GM11168 (cell line): ENCODE data around the gene RASGRF2.

ENCODE experiments used
- in situ Hi-C: fragments of 300-500 bp; cut with MboI; formaldehyde crosslinking; loops from one replicate; pipeline ENCODE4 v1.12.0; 2022; ENCODE audit warnings: low sequenced_read_pairs; ENCODE audit not compliant: unreplicated experiment

The RASGRF2 gene

DNA sequence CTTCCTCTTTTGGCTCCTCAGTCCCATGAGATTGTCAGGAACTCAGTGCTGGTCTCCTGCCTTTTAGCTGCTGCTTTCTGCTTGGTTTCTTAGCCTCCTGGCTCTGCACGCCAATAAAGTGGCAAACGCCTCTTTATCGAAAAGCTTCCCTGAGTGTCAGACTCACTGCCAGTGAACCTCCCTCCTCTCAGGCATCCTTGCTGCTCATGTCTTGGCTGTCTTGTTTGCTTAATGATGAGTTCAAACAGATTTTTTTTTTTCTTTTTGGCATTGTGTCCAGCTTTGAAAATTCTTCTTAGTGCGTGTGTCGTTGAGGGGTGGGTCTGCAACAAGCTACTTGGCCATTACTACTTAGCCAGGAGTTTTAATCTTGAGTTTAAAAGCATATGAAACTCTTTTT lies 14.9 kb downstream of the RASGRF2 start:
- in situ Hi-C loops = no loop called here

DNA sequence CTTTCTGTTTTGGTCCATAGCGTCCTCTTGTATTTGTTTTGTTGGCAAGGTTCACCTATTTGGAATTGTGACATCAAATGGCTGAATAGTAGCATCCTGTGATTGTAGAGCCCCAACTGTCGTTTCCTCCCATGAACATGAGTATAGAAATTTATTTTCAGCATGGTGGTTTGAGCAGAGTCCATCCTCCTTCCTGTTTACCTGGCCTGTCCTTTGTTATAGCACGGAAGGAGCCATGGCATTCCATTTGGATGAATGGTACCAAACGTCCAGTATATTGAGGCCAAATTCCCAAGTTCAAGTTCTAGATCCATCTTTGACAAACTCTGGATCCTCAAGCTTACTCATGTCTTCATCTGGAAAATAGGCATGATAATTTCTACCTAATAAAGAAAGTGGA lies 16.8 kb downstream of the RASGRF2 start:
- in situ Hi-C loops = no loop called here

DNA sequence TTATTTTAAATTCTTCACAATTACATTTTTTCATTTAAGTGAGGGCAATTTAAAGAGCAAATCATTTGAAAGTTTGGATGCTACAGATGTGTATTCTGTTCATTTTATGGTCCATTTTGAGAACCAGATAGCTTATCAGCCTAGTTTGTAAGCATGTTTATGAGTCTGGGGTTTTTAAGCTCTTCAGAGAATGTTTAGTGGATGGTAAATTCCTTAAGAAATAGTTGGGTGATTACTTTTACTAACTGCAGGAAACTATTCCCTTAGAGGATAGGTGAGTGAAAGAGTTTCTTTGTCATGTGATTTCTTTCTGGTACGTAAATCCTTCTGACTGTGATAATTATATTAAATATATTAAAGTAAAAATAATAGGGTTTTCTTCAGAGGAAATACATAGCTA lies 17.6 kb downstream of the RASGRF2 start:
- in situ Hi-C loops = no loop called here

DNA sequence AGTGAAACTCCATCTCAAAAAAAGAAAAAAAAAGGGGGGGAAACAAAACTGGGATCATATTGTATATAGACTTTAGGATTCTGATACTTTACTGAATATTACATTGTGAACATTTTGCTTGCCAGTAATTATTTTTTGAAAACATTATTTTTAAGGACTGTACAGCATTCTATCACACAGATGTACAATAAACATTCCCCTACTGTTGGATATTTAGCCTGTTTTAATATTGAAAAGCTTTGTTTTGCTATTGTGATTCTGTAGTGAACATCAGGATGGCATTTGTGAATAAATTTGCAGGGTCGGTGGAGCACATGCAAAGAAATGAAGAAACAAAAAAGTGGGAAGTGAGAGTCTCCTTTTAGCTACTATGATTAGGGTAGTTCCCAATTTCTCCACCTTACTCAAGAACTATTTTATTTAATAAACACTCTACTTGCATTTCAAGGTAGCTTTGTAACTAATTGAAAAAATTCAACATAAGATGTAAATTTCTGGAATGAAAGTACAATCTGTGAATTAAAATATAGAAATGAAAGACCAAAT lies 18.7 kb downstream of the RASGRF2 start:
- in situ Hi-C loops = no loop called here

DNA sequence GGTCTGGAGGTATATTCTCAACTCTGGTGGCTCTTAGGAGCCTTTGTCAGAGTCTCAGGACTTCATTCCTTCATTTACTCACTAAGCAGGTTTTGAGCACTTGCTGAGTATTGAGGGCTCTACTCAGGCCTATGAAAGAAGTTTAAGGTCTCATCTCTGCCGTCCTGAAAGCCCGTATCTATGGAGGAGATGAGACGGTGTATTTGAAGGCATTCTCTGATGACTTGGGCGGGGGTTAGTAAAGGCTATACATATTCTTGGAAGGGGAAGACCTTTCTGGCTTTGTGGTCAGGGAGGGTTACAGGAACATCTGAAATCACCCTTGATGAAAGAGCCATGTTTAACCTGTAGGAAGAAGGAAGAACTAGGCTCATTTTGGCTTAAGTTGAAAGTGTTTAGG lies 21.9 kb downstream of the RASGRF2 start:
- in situ Hi-C loops = no loop called here

DNA sequence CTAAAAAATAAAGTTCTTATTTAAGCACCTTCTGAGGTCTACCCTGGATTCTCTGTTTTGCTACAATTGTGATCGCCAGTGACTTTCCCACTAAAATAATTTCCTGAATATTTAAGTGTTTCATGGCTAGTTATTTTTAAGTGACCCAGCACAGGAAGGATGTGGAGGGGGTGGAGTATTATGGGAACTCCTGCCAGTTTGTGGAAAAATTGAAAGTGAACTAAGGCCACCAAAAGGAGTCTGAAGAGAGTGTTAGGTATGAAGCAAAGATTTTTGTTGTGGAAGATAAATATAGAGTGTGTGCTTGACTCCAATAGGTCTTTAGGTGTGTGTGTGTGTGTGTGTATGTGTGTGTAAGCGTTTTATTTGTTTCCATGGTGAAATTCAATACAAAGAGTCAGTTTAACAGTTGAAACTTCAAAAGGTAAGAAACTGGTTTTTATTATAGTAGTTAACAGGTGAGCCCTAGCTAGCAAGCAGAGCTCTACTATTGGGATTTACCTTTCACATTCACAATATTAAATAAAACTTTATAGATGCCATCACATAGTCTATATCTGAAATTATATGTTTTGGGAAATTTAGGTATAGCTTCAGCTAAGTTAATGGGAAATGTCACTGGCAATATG lies 25.6 kb downstream of the RASGRF2 start:
- in situ Hi-C loops = no loop called here

DNA sequence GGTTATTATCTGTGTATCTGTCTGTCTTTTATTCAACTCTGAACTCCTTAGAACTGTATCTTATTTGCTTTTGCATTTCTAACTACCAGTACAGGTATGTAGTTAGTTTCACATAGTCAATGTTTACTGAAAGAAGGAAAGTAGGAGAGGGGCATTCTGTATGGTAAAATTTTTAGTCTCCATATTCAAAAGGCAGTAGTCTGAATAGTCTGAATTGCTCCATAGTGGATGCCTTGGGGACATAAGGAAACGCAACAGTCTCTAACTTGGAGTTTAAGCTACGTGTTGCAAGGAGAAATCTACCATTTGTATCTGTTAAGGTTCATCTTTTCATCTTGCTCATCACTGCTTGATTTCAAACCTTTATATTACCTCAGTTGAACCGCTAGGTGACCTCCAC lies 26.2 kb downstream of the RASGRF2 start:
- in situ Hi-C loops = no loop called here

DNA sequence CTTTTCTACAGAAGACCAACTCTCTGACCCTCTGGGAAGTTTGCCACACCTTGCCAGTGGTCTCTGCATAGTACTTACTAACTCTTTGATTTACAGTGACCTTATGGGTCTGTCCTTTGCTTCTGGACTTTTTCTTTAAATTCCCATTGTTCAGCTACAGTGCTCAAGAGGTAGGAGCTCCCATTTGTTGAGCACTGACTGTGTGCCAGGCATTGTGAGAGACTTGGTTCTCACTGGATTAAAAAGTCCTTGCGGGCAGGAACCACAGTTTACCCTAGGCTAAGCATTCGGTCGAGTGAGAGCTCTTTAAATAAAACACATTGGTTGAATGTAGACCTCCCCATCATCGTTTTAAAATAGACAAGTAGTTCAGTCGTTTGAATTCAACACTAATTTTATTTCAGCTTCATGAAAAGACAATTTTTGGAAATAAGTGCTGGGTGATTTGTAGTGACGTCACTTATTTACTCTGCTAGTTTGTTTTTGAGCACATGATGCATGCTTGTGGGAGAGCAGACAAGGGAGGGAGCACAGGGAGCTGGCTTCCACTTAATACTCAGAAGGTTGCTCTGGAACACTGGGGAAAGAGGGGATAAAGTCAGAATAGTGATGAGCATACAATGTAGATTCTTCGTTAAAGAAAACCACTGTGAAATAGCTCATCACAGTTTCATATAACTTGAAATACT lies 27.1 kb downstream of the RASGRF2 start:
- in situ Hi-C loops = no loop called here

DNA sequence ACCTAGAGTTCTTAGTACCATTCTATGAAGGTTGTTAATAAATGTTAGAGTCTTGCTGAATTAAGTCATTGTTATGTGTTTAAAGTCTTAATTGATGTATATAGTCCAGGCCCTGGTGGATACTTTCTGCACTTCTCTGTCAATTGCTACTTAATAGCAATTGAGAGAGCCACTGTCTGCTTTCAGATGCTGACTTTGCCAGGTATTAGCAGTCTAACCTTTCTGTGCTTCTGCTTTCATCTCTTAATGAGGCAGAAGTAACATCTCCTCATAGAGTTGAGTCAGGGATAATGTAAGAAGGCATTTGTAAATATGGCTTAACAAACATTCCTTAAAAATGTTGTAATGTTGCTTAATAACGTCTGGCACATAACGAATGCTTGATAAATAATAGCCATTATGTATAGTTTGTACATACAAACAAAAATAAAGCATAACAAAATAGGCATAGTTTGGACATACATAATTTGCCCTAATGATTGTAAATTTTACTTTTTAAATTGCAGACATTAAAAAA lies 28.3 kb downstream of the RASGRF2 start:
- in situ Hi-C loops = no loop called here

DNA sequence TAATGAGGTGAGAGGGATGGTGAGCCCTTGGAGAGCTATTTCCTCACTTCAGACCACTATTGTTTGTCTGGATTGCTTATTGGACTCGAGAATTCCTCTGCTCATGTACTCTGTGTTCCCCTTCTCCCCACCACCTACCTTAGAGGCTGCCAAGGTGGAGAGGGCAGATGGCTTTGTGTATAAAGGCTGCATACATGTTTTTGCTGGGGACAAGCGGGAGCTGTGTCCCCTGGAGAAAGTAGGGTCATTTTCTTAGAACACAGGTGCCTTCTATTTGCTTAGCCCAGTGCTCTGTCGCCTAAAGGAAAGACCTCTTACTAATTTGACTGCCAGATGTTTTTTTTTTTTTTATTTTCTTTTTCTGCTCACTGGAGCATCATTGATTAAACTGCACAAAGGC lies 29.7 kb downstream of the RASGRF2 start:
- in situ Hi-C loops = no loop called here

DNA sequence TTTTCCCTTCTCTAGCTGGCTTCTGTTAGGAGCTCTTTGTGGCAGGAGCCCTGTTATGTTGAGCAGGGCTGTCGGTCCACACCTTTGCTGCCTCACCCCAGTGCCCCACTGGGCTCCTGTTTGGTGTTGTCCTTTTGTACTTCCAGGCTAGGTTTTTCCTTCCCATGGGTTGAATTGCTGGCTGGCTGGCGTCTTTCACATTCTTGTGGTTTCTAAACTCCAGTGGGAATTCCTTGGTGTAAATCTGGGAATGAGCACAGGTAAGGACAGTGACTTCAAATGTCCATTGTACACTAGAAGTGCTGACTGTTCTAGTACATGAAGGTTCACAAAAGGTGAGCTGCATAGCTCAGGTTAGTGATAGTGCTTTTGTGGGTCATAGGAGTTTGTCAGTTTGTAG lies 30.4 kb downstream of the RASGRF2 start:
- in situ Hi-C loops = no loop called here

DNA sequence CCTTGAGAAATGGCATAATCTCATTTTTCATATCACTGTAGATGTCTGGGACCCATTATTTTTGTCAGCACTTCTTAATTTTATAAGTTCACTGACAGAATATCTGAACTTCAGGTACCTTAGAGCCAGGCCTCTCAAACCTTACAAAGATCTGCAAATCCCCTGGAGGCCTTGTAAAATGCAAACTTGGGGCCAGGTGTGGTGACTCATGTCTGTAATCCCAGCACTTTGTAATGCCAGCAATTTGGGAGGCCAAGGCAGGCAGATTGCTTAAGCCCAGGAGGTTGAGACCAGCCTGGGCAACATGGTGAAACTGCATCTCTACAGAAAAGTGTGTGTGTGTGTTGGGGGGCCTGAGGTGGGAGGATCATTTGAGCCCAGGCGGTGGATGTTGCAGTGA lies 30.8 kb downstream of the RASGRF2 start:
- in situ Hi-C loops = no loop called here

DNA sequence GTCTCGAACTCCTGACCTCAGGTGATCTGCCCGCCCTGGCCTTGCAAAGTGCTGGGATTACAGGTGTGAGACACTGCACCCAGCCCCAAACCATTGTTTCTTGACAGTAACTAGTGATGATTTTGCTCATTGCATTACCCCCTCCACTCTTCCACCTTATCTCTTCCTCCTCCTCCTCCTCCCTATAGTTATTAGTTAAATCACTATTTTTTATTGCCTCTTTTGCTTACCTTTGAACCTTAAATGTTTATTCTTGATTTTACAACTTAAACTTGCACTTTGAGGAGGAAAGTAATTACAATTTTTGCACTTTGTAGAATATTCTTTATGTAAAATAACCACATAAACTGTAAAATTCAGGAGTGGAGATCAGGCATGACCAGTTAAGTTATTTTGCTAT lies 35.7 kb downstream of the RASGRF2 start:
- in situ Hi-C loops = no loop called here

DNA sequence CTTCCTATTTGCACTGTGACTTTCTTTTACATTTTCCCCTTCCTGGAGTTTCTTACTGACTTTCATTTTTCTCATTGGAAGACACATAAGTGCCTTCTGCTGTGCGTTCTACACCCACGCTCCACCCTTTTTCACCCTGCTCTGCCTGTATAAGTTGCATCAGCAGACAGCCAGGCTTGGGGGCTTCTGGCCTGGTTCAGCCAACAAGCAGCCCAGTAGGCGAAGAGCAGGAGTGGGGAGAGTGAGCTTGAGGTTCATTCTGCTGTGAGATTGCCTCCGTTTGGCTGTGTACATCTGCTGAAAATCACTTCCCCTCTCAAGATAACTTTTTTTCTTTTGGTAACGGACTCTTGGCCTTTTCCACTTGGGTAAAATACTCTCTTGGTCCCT lies 38.4 kb downstream of the RASGRF2 start:
- in situ Hi-C loops = no loop called here

DNA sequence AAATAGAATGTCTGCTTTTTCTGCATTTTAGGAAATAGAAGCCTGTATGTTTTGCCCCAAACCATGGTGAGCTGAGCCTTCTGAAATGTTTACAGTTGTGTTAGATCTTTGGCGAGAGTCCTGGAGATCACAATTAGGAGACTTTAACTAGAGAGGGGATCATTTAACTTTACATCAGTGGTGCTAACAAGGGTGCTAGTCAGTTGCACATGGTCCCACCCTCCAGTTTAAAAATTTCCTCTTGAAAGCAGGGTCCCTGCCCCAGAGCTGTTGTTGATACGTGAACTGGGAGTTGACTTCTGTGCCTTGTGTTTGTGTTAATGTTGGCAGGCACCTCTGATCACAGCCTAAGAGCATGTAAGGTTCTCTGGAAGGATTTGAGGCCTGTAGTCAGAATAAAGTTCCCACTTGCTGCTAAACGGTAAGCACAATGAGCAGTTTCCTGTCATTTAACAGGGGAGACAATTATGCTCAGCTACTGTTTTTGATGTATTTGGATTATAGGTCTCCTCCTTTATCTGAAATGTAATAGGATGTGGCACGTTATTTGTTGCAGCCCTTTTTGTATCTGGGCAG lies 43.7 kb downstream of the RASGRF2 start:
- in situ Hi-C loops = no loop called here

DNA sequence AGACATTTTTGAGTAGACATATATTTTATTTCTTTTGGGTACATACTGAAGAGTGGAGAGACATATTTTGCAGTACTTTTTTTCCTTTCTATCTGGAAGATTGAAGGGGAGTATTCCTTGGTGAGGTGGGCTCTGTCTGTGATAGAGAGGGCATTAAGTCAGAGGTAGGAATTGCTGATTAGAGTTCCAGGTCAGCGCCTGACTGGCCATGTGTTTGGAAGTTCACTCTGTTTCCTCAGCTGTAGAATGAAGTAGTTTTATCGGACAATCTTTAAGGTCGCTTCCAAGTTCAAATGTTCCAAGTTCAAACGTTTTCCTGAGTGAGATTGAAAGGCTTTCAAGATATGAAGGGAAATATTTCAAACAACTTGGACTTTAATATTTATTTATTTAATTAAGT lies 45.5 kb downstream of the RASGRF2 start:
- in situ Hi-C loops = no loop called here

DNA sequence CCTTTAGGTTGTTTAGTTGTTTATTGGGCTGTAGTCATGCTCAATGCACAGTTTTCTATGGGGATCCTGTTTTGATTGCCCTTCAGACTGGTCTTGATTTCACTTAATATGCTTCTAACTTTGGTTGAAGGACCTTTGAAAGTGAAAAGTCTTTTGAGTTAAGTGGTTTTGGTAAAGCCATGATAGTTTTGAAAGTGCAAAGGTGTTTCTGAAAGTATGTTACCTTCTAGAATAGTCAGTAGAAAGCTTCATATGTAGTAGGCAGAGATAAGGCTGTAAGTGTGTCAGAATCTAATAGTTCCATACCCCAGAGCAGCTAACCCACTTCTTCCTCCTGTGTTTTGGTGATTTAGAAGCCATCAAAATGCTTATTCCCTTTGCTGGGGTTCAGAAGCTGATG lies 46.1 kb downstream of the RASGRF2 start:
- in situ Hi-C loops = no loop called here

DNA sequence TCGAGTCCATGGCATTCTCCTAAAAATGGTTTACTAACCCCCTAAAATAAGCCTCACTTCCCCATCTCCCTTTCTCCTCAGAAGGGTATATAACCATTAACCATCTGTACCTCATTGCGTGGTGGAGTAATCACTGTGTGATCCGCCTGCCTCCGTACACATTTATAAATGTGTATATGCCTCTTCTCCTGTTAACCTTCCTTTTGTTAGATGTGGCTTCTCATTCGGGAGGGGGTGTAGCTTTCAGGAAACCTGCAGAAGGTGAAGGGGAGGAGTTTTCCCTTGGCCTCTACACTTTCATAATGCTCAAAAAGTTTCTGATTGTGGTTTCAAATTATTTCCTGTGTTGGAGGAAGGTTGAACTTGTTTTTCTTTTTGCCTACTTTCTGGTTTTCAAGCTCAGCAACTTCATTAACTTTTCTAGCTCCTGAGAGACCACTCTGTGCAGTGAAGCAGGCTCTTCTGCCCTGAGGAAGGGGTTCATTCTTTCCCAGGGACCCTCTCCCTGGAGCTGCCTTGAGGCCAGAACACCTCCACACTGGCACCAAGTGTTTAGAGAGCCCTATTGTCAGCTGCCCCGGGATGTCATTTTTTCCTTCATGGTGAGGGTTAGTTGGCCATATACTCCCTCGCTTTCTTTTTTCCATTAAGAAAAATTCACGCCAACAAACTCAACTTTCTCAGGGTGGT lies 46.9 kb downstream of the RASGRF2 start:
- in situ Hi-C loops = no loop called here

DNA sequence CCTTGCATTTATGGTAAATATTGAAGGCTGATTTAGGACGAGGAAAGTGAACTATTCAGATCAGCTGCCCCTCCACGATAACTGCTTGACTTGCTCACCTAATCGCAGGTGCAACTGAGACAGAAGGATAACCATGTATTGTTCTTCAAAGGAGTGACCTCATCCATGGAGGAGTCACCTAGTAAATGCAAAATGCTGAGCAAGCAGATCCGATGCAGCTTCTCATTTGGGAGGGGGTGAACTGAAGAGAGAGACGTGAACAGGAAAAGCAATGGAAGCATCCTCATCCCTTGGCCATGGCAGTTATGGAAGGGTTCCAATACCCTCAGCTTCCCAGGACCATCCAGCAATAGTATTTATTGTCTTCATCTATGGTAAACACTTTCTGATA lies 47.5 kb downstream of the RASGRF2 start:
- in situ Hi-C loops = no loop called here

DNA sequence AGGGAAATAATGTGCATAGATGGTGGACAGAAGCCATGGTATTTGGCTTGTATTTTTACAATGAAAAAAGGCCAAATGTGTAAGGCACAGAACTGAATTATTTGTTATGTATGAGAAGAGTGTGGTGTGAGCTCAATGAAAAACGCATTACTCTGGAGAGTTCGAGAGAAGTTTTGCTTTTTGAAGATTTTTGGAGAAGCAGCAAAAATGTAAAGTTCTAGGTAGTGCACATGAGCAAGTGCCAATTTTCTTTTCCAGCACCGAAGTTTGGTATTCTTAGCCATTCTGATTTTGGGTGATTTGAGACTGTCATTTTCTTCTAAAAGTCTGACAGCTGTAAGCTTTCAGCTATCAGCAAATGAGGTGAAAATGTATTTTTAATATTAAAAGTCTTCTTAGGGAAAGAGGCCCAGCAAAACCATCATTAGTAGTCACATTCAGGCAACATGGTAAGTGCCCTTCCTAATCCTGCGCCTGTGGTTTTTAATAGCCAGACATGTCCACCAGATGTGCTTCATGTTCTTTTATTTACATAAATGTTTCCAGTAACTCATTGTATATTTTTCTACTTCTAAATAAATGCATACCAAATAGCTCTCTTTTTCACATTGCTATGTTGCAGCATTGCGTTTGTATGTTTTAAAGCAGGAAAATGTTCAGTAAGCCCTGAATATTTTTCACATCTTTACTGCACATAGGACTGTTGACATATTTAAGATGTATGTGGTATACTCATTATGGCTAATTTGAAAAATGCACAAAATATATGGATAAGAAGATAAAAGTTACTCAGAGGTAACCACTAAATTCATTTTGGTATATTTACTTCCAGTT lies 50.4 kb downstream of the RASGRF2 start:
- in situ Hi-C loops = no loop called here
